ENCODE measurements around the gene GREM1. TPM values are rescaled to one million over a fixed set of nuclear protein-coding genes. Genes with fewer than 3 reads are reported as not detected.

Gene GREM1
- polyA plus RNA-seq, 1 donor = 3.3 TPM

DNA sequence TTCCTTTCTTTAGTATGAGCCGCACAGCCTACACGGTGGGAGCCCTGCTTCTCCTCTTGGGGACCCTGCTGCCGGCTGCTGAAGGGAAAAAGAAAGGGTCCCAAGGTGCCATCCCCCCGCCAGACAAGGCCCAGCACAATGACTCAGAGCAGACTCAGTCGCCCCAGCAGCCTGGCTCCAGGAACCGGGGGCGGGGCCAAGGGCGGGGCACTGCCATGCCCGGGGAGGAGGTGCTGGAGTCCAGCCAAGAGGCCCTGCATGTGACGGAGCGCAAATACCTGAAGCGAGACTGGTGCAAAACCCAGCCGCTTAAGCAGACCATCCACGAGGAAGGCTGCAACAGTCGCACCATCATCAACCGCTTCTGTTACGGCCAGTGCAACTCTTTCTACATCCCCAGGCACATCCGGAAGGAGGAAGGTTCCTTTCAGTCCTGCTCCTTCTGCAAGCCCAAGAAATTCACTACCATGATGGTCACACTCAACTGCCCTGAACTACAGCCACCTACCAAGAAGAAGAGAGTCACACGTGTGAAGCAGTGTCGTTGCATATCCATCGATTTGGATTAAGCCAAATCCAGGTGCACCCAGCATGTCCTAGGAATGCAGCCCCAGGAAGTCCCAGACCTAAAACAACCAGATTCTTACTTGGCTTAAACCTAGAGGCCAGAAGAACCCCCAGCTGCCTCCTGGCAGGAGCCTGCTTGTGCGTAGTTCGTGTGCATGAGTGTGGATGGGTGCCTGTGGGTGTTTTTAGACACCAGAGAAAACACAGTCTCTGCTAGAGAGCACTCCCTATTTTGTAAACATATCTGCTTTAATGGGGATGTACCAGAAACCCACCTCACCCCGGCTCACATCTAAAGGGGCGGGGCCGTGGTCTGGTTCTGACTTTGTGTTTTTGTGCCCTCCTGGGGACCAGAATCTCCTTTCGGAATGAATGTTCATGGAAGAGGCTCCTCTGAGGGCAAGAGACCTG is 13.2 kb downstream of the GREM1 start:
- DNase-seq (ENCODE audit: low read depth) = no peak

DNA sequence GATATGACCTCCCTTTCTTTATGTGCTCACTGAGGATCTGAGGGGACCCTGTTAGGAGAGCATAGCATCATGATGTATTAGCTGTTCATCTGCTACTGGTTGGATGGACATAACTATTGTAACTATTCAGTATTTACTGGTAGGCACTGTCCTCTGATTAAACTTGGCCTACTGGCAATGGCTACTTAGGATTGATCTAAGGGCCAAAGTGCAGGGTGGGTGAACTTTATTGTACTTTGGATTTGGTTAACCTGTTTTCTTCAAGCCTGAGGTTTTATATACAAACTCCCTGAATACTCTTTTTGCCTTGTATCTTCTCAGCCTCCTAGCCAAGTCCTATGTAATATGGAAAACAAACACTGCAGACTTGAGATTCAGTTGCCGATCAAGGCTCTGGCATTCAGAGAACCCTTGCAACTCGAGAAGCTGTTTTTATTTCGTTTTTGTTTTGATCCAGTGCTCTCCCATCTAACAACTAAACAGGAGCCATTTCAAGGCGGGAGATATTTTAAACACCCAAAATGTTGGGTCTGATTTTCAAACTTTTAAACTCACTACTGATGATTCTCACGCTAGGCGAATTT is 14.9 kb downstream of the GREM1 start:
- DNase-seq (ENCODE audit: low read depth) = no peak

DNA sequence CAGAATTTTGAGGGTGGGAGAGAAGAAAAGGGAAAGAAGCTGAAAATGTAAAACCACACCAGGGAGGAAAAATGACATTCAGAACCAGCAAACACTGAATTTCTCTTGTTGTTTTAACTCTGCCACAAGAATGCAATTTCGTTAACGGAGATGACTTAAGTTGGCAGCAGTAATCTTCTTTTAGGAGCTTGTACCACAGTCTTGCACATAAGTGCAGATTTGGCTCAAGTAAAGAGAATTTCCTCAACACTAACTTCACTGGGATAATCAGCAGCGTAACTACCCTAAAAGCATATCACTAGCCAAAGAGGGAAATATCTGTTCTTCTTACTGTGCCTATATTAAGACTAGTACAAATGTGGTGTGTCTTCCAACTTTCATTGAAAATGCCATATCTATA is 15.5 kb downstream of the GREM1 start:
- DNase-seq (ENCODE audit: low read depth) = no peak

DNA sequence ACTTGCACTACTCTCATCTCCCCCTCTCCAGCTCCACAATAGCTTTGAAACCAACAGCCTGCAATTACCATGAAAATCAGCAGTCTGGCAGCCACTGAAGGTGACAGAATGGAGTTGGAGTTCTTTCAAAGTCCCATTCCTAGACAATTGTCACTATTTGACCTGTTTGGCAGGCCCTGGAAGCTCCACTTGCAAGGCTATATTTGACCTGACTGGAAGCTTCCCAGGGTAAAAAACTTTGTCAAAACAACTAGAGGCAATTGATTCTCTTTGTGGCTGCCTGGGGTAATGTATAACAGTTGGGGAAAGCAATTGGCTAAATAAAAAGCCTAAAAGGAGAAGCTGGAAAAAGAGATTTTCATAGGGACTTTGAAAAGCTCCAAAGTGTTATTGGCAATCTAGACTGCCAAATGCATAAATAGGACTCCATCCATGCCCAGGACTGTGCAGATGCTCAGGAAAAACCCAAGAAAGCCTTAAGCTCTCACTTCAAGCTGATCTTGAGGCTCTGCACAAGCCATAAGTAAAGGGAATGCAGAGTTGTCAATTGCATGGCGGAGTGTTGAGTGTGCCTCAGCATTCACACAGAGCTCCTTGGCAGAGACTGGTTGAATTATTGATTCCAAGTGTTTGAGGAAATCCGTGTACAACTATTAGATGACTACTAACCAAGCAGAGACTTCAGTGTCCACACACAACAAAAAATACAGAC is 18.3 kb downstream of the GREM1 start:
- no peak for DNase-seq (ENCODE audit: low read depth)

DNA sequence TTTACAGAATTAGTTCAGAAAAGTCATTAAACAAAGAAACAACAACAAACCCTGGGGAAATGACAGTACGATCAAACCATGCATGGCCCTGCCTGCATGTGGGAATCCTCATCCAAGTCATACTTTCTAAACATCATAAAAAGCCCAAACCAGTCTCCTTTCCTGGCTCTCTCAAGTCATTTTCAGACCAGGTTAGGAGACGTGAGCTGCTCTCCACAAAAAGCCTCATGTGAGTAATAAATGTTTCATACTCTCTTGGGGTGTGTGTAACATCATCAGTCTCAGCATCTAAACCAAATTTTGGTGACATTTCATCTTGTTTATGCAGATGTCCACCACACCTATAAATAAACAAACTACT is 18.9 kb downstream of the GREM1 start:
- no peak for DNase-seq (ENCODE audit: low read depth)

DNA sequence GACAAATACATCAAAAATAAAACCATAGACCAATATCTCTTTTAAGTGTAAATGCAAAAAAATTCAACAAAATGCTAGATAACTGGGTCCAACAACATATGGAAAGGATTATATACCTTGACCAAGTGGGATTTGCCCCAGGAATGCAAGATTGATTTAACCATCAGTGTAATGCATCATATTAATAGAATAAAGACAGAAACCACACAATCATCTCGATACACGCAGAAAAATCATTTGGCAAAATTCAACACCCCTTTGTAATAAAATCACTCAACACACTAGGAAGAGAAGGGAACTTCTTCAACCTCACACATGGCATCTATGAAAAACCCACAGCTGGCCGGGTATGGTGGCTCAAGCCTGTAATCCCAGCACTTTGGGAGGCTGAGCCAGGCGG is 19.5 kb downstream of the GREM1 start:
- no peak for DNase-seq (ENCODE audit: low read depth)

DNA sequence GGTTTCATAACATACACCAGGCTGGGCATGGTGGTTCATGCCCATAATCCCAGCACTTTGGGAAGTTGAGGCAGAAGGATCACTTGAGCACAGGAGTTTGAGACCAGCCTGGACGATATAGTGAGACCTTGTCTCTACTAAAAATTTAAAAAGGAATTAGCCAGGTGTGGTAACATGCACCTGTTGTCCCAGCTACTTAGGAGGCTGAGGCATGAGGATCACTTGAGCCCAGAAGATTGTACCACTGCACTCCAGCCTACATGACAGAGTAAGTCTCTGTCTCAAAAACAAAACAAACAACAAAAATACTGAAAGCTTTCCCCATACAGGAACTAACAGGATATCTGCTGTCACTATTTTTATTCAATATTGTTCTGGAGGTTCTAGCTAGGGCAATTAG is 20.9 kb downstream of the GREM1 start:
- no peak for DNase-seq (ENCODE audit: low read depth)

DNA sequence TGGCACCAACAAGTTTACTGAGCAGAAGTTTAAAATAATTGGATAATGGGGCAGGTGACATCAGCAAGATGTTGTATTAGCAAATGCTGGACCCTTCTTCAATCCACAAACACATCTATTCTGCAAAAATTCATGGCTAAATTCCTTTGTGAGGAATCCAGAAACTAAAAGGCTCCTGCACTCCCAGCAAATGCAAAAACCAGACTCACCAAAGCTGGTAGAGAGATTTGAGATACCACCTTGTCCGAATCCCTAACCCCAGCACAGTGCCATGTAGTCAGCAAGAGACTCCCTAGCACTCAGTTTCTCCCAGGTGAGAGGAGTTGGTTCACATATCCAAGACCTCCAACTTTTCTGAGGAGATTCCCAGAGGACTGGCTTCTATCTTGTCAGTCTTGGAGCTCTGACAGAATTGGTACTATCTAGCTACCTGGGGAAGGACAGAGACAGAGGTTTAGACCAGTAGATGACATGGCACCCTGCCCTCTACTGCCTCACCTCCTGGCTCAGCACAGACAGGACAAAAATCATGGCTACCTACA is 21.8 kb downstream of the GREM1 start:
- DNase-seq (ENCODE audit: low read depth) = no peak

DNA sequence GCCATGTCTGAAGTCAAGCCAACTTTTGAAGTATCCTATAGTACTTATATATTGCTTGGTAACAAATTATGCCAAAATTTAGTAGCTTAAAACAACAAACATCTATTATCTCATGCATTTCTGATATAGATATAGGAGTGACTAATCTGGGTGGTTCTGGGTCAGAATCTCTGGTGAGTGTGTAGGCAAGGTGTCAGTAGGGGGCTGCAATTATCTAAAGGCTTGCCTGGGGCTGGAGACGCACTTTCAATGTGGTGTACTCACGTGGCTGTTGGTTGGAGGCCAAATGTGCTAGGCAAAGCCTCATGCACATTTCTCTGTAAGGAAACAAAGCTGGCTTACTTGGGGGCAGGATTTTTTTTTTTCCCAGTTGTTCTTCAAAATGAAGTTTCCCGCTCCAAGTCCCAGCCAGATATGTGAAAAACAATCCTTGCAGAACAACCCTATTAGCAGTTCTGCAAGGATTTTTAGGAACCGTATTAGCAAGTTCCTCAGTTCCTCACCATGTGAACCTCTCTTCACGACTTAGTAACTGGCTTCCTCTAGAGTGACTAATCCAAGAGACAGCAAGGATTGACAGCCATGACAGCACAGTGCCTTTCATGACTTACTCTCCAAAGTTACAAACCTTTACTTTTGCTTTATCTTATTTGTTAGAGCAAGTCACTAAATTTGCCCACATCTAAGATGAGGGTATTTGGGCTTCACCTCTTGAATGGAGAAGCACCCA is 25.8 kb downstream of the GREM1 start:
- no peak for DNase-seq (ENCODE audit: low read depth)

DNA sequence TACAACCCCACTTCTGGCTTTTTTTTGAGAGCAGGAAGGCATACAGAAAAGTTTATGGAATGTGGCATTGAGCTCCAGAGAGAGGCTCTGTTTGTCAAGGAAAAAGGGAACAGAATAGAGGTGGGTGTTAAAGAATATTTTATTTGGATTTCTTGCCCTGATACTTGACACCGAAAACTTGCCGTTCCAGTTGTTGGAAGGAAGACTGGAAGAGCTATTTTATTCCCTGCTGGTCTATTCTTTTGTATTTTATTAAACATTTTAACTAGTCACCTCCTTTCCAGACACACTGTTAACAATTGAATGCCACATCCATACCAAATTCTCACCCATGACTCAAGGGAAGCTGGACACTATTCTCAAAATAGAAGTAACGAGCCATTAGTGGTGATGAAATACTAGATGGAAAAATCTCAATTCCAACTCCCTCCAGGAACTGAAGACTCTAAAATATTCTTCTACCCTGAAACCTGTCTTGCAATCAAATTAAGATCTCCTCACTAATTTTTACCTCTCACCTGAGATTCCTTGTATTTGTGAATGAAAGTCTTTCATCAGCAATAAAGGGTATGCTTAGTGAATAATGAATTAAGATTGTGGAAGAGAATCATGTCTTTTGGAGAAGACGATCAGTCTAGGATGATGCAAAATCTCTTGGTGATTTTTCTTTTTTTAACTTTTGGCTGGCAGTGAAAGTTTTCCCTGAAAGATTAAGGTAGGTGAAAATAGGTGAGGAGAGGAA is 28.5 kb downstream of the GREM1 start:
- DNase-seq (ENCODE audit: low read depth) = no peak

DNA sequence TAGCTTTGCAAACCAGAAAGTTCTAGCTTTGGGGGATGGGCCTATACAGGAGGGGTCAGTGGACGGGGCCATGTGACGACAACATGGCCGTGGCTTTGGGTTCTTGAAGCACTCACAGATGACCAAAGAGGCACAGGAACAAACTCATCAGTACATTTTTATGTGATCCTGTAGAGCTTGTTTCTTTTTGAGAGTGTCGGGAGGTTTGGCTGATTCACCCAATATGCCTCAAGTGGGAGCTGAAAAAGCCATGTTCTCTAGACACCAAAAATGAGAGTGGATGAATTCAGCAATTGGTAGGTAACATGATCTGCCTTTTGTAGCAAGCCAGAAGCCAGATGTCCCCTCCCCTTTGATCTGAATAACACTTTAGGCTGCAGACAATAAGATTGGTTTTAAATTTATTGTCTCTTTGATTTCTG is 30.1 kb downstream of the GREM1 start:
- DNase-seq (ENCODE audit: low read depth) = no peak

DNA sequence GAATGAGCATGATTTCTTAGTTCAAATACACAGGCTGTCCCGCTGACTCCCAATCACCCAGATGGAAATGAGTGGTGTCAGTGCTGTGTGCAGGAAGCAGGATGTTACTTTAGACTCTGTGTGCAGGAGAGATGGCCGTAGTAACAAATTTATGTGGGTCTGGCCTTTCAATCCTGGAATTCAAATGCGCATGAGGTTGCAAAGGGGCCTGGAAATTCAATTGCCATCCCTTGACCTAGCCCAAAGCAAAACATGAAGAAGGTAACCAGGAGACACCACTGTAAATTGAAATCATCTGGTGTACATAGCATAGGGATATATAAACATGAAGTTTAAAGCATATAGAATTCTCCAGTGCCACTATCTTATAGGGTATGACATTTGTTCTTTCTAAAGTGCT is 33.2 kb downstream of the GREM1 start:
- DNase-seq (ENCODE audit: low read depth) = no peak

DNA sequence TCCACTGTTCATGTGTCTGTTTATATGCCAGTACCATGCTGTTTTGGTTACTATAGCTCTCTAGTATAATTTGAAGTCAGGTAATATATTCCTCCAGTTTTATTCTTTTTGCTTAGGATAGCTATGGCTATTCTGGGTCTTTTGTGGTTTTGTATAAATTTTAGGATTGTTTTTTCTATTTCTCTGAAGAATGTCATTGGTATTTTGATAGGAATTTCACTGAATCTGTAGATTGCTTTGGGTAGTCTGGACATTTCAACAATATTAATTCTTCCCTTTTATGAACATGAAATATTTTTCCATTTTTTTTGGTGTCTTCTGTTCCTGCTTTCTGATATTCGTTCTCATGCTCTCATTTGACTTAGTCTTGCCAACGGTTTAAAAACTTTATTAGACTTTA is 39.6 kb downstream of the GREM1 start:
- no peak for DNase-seq (ENCODE audit: low read depth)

DNA sequence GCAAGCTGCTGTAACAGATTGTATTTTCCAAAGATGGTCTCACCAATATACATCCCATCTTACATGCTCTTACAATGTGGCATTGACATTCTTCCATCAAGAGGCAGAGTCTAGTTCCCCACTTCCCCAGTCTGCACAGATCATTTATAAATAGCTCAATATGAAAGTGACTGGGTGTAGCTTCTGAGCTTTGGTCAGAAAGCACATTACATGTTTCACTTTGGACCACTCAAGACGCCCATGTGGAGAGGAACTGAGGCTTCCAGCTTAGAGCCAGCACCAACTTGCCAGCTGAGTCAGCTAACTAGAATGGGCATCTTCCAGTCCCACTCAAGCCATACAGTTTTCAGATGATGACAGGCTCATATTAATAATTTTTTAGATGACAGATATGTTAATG is 45.5 kb downstream of the GREM1 start:
- no peak for DNase-seq (ENCODE audit: low read depth)

DNA sequence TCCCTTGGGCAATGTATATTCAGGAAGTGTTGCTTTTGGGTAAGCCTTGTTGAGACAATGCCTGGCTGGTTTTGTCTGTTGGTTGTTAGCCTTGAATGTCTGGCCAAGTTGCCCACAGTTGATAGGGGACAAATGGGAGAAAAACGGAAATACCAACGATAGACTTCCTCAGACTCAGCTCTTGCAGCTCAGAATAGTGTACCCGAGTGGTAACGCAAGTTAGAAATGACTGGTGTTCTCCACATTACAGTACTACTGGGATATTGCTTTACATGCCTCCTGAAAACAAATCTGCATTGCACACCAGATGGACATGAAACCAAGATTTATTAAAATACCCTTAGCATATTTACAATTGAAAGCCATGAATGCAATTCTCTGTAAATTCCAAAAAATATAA is 47.4 kb downstream of the GREM1 start:
- no peak for DNase-seq (ENCODE audit: low read depth)

DNA sequence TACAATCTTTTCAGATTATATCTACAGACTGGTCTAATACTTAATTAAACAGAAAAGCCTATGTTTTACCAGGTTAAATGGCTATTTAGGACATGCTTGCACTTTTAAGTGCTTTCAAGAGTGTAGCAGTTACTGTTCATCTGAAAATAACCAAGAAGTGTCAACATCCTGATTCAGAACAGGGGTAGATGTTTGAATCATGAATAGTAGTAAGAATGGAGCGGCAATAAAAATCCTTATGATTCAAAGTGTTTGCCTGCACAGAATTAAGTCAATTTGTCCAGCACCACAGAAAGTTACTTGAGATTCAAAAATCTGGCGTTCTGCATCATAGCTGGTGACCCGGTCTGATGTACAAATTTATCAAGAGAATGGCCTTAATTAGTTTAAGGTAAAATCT is 48.3 kb downstream of the GREM1 start:
- DNase-seq (ENCODE audit: low read depth) = no peak

DNA sequence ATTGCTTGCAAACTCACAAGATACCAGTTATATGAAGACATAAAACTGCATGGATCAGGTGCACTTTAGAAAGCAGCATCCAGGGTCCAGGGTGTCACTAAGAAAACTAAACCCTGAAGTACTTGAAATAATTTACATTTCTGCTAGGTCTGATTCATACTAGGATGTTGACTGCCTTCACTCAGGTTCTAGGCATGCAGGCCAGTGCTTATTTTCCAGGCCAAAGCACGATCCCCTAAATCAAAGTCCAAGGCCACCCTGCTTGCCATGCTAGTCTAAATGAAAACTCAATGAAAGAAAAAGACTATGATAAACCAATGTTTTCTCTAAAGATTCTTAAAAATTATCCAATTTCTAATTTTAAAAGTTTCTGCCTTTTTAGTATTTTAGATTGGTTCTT is 49.4 kb downstream of the GREM1 start:
- DNase-seq (ENCODE audit: low read depth) = no peak

DNA sequence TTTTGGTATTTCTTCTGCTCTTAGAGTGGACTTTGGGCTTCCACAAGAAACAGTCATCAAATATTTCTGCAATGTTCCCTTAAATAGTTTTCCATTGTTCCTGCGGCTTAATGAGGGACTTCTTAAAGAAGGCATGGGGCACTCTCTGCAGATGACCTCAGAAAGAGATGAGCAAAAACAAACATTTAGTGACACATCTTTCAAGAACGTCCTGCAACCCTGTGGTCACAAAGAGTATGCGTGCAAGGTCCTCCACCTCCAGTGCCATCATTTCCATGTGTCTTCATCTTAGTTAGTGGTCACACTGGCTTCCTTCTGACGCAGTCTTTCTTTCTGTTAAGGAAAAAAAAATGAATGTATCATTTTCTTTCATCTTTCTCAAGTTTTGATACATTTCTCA is 56.2 kb downstream of the GREM1 start:
- no peak for DNase-seq (ENCODE audit: low read depth)

DNA sequence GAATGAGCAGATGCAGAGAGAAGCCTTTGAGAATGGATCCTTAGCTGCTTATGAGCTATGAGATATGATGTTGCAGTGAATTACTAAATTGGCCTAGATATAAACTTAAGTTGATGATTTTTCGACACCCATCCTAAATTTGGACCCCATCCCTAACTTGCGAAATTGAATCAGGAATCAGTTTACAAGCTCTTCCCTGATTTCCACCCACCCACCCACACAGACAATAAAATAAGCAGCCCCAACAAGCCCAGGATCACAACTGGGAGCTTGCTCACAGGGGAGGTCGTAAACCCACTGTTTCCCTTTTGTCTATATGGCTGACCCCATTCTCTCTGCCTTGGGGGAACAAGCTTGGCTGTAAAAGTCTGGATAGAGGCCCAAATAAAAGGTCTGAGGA is 57.3 kb downstream of the GREM1 start:
- DNase-seq (ENCODE audit: low read depth) = no peak

DNA sequence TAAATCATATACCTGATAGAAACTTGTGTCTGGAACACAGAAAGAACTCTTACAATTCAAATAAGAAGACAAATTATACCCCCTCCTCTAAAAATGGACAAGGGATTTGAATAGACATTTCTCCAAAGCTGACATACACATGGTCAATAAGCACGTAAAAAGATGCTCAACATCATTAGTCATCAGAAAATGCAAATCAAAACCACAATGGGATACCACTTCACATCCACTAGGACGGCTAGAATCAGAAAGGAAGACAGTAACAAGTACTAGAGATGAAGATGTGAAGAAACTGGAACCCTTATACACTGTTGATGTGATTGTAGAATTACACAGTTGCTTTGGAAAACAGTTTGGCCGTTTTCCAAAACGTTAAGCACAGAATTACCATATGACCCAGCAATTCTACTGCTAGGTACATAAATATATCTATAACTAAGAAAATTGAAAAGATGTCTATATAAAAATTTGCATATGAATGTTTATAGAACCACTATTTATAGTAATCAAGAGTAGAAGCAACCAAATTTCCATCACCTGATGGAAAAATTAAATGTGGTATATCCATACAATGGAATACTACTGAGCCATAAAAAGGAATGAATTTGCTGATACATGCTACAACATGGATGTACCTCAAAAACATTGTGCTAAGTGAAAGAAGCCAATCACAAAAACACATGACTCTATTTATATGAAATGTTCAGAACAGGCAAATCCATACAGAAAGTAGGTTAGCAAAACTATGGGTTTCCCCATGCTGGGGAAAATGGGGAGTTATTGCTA is 60.8 kb downstream of the GREM1 start:
- DNase-seq (ENCODE audit: low read depth) = no peak

Data from forelimb muscle (tissue), 1 donor.